HCT116 (cell line): Measurements from ENCODE around the gene LIN52. TPM values are rescaled to one million over a fixed set of nuclear protein-coding genes. Genes with fewer than 3 reads are reported as not detected.

Experiments used
- ATAC-seq: fragments of 200-7000 bp; cut with Tn5 transposase; 2 replicates; pipeline ENCODE4 v1.9.1; 2020; ENCODE audit warnings: mild to moderate bottlenecking, moderate library complexity
- BruUV-seq: library from RNA; stranded (reverse); fragments of 400-500 nt; replicated peaks from 2 replicates; lab custom pipeline; 2021; lab: Mats Ljungman, UMichigan
- CTCF ChIA-PET: fragments of 300-600 bp; sonication (Branson Sonifier 250); formaldehyde crosslinking; loops from one replicate; lab custom pipeline; 2021; ENCODE audit warnings: antibody characterized with exemption; lab: Charles Lee
- POLR2A ChIA-PET: fragments of 300-600, 350-600 bp; sonication (Branson Sonifier 250); formaldehyde crosslinking; loops from one replicate; lab custom pipeline; 2021; ENCODE audit warnings: antibody characterized with exemption; lab: Charles Lee
- RAD21 ChIA-PET, 2 experiments: fragments of 300-600 bp; sonication (Branson Sonifier 250); formaldehyde crosslinking; loops; one replicate each; lab custom pipeline; 2023; ENCODE audit warnings: low total read pairs in 2 of 2; ENCODE audit not compliant: uncharacterized antibody in 2 of 2, unreplicated experiment in 2 of 2, low non-redundant PET in 1 of 2; lab: Charles Lee
- DNase-seq: peaks from one replicate; pipeline ENCODE4 v3.0.0-alpha.2; 2010; ENCODE audit warnings: low read depth, low spot score
- H2AFZ ChIP-seq: fragments of 200-600 bp; shearing (Covaris generic), sonication (generic); 2 replicates; pipeline ENCODE4 v1.6.1; 2017; ENCODE audit warnings: low read depth, mixed run types, mixed read lengths, antibody characterized with exemption, low read length; ENCODE audit not compliant: poor library complexity, severe bottlenecking
- H3K27ac ChIP-seq: 2 replicates; pipeline ENCODE4 v1.5.1; 2012; ENCODE audit warnings: low read depth, low read length
- H3K27me3 ChIP-seq: fragments of 200-600 bp; sonication (generic); 2 replicates; pipeline ENCODE4 v1.6.1; 2016; ENCODE audit warnings: mixed run types, low read length, mixed read lengths; ENCODE audit not compliant: insufficient read depth
- H3K36me3 ChIP-seq, 2 experiments: fragments of 200-500 bp in 1 of 2; fragments of 200-600 bp in 1 of 2; sonication (Bioruptor generic) in 1 of 2; sonication (generic) in 1 of 2; 2 replicates each; pipeline versions ENCODE4 v1.5.1 to v1.6.1; 2014 to 2016; ENCODE audit warnings: low read length in 2 of 2, inconsistent platforms in 1 of 2, mixed read lengths in 1 of 2, mixed run types in 1 of 2; ENCODE audit not compliant: insufficient read depth in 2 of 2, control insufficient read depth in 1 of 2
- H3K4me1 ChIP-seq, 2 experiments: fragments of 200-600 bp in 1 of 2; sonication (generic) in 1 of 2; 2 replicates each; pipeline versions ENCODE4 v1.5.1 to v1.6.1; 2012 to 2017; ENCODE audit warnings: low read length in 2 of 2, inconsistent platforms in 1 of 2, mild to moderate bottlenecking in 1 of 2, mixed read lengths in 1 of 2, mixed run types in 1 of 2, moderate library complexity in 1 of 2; ENCODE audit not compliant: insufficient read depth in 2 of 2, control insufficient read depth in 1 of 2
- H3K4me2 ChIP-seq: fragments of 200-600 bp; sonication (generic); 2 replicates; pipeline ENCODE4 v1.6.1; 2017; ENCODE audit warnings: mixed run types, low read length, mixed read lengths
- H3K4me3 ChIP-seq, 2 experiments: fragments of 200-600 bp in 1 of 2; sonication (generic) in 1 of 2; replicated peaks in 1 of 2; 2 replicates each; pipeline ENCODE4 v1.5.1; 2011 to 2016; ENCODE audit warnings: low read length in 2 of 2, control low read depth in 1 of 2, low read depth in 1 of 2, mild to moderate bottlenecking in 1 of 2, mixed read lengths in 1 of 2, mixed run types in 1 of 2
- H3K79me2 ChIP-seq: fragments of 200-600 bp; sonication (generic); 2 replicates; pipeline ENCODE4 v1.6.1; 2017; ENCODE audit warnings: mild to moderate bottlenecking, mixed run types, low read length, moderate library complexity, mixed read lengths; ENCODE audit not compliant: insufficient read depth
- H3K9ac ChIP-seq: fragments of 200-600 bp; sonication (generic); 2 replicates; pipeline ENCODE4 v1.6.1; 2016; ENCODE audit warnings: low read length, mixed read lengths
- H3K9me2 ChIP-seq: fragments of 200-600 bp; sonication (generic), shearing (Covaris generic); 2 replicates; pipeline ENCODE4 v1.6.1; 2017; ENCODE audit warnings: mixed run types, mild to moderate bottlenecking, moderate library complexity; ENCODE audit not compliant: insufficient read depth
- H3K9me3 ChIP-seq, 2 experiments: fragments of 200-500 bp in 1 of 2; fragments of 200-600 bp in 1 of 2; sonication (Bioruptor generic) in 1 of 2; sonication (generic) in 1 of 2; 2 replicates each; pipeline ENCODE4 v1.6.1; 2014 to 2017; ENCODE audit warnings: low read length in 2 of 2, mixed read lengths in 2 of 2, inconsistent platforms in 1 of 2, low read depth in 1 of 2, mild to moderate bottlenecking in 1 of 2, mixed run types in 1 of 2, moderate library complexity in 1 of 2; ENCODE audit not compliant: control insufficient read depth in 1 of 2, insufficient read depth in 1 of 2
- H4K20me1 ChIP-seq: fragments of 200-600 bp; sonication (generic), shearing (Covaris generic); 2 replicates; pipeline ENCODE4 v1.6.1; 2017; ENCODE audit warnings: mixed run types, mild to moderate bottlenecking, moderate library complexity; ENCODE audit not compliant: insufficient read depth
- CBX3 ChIP-seq: IDR thresholded peaks from 2 replicates; pipeline ENCODE4 v1.6.1; 2012; ENCODE audit warnings: low read depth
- CEBPB ChIP-seq: IDR thresholded peaks from 2 replicates; pipeline ENCODE4 v1.6.1; 2012; ENCODE audit warnings: low read depth
- ELF1 ChIP-seq: IDR thresholded peaks from 2 replicates; pipeline ENCODE4 v1.6.1; 2012; ENCODE audit warnings: low read depth, borderline replicate concordance
- EZH2phosphoT487 ChIP-seq: fragments of 200-600 bp; IDR thresholded peaks from 2 replicates; pipeline ENCODE4 v1.6.1; 2018; ENCODE audit warnings: antibody characterized with exemption, borderline replicate concordance
- FOSL1 ChIP-seq: IDR thresholded peaks from 2 replicates; pipeline ENCODE4 v1.6.1; 2012; ENCODE audit warnings: low read depth
- POLR2A ChIP-seq: IDR thresholded peaks from 2 replicates; pipeline ENCODE4 v1.7.0; 2011; ENCODE audit warnings: borderline replicate concordance; ENCODE audit not compliant: insufficient read depth, insufficient read length; ENCODE audit errors: extremely low read depth
- RAD21 ChIP-seq: IDR thresholded peaks from 2 replicates; pipeline ENCODE4 v1.6.1; 2012; ENCODE audit warnings: low read depth, mild to moderate bottlenecking
- REST ChIP-seq: IDR thresholded peaks from 2 replicates; pipeline ENCODE4 v1.6.1; 2012; ENCODE audit warnings: low read depth
- SIN3A ChIP-seq: IDR thresholded peaks from 2 replicates; pipeline ENCODE4 v1.6.1; 2012; ENCODE audit warnings: low read depth
- SP1 ChIP-seq: IDR thresholded peaks from 2 replicates; pipeline ENCODE4 v1.6.1; 2012; ENCODE audit warnings: low read depth
- SRF ChIP-seq: IDR thresholded peaks from 2 replicates; pipeline ENCODE4 v1.6.1; 2012; ENCODE audit warnings: low read depth
- TCF7L2 ChIP-seq: IDR thresholded peaks from 2 replicates; pipeline ENCODE4 v1.7.0; 2011; ENCODE audit warnings: borderline replicate concordance, inconsistent platforms; ENCODE audit not compliant: insufficient read depth, insufficient read length; ENCODE audit errors: extremely low read depth
- ZBTB33 ChIP-seq: IDR thresholded peaks from 2 replicates; pipeline ENCODE4 v1.6.1; 2011; ENCODE audit warnings: mild to moderate bottlenecking, low read length, moderate library complexity; ENCODE audit not compliant: insufficient replicate concordance; ENCODE audit errors: extremely low read depth
- ZNF274 ChIP-seq: fragments of 200-500 bp; sonication (Bioruptor generic); IDR thresholded peaks from 2 replicates; pipeline ENCODE4 v1.6.1; 2014; ENCODE audit warnings: mild to moderate bottlenecking, low read depth, low read length, inconsistent platforms
- intact Hi-C: fragments of 100-400 bp; cut with micrococcal nuclease; formaldehyde crosslinking; loops from 2 replicates; pipeline ENCODE4 v1.10.0; 2022
- total RNA-seq: library from RNA; stranded (reverse); gene quantifications from one replicate; pipeline ENCODE4 v1.2.1, GENCODE V29; 2021; ENCODE audit not compliant: unreplicated experiment

The LIN52 gene
- total RNA-seq, 1 experiment from 2014 or later, result 9.6 TPM

GRCh38 chr14:74062809-74063150 is 22.0 kb upstream of the LIN52 start:
- ChIA-PET CTCF (no interaction called here), RAD21 (no interaction called here), POLR2A (no interaction called here)
- TF ChIP-seq RAD21 (no peak), CEBPB (no peak), EZH2phosphoT487 (no peak), TCF7L2 (no peak), SP1 (no peak), SIN3A (no peak), CBX3 (no peak)
- Histone ChIP-seq H3K27me3 (no peaks in the 10 kb centered on the region), H3K27ac (no peak overlapping the region), H3K79me2 (no peaks in the 10 kb centered on the region), H3K36me3 (no peaks in the 10 kb centered on the region; a peak in 1 of 4 replicates), H3K9me2 (no peaks in the 10 kb centered on the region), H3K4me3 (no peak overlapping the region), H3K9ac (no peak overlapping the region), H4K20me1 (no peaks in the 10 kb centered on the region), H3K4me1 (peaks cover 11 to 17% of the 10 kb centered on the region in 2 experiments; a peak in 3 of 4 replicates), H3K9me3 (no peaks in the 10 kb centered on the region), H2AFZ (no peak overlapping the region), H3K4me2 (peak overlapping the region; percentile 41; the same call in 1 of the 2 replicates)
- BruUV-seq, result no TSS peak
- intact Hi-C loops, result no loop called here
- no peak for DNase-seq
- ATAC-seq, result no peak

GRCh38 chr14:74064426-74064825 is 20.3 kb upstream of the LIN52 start:
- ChIA-PET CTCF (interaction anchor here (0.8 kb wide), 1 partner anchor 16 kb away, joined by 3 read pairs; no protein-coding TSS in a partner anchor), RAD21 (no interaction called here), POLR2A (no interaction called here)
- Histone ChIP-seq H3K36me3 (no peaks in the 10 kb centered on the region; a peak in 1 of 4 replicates), H3K4me3 (no peak overlapping the region), H3K27me3 (no peaks in the 10 kb centered on the region), H3K9me2 (no peaks in the 10 kb centered on the region), H3K9me3 (no peaks in the 10 kb centered on the region), H2AFZ (no peak overlapping the region), H3K79me2 (no peaks in the 10 kb centered on the region), H4K20me1 (no peaks in the 10 kb centered on the region), H3K4me2 (no peak overlapping the region), H3K4me1 (peaks cover 11 to 17% of the 10 kb centered on the region in 2 experiments; a peak in 3 of 4 replicates), H3K9ac (no peak overlapping the region), H3K27ac (no peak overlapping the region)
- no TSS peak for BruUV-seq
- intact Hi-C loops, result no loop called here
- no peak for ATAC-seq
- DNase-seq, result no peak
- TF ChIP-seq CBX3 (no peak), ZBTB33 (no peak), FOSL1 (no peak), EZH2phosphoT487 (no peak), REST (no peak), ZNF274 (no peak), SRF (no peak), ELF1 (no peak), POLR2A (no peak)
